KOPT-K1 (cell line): ENCODE data around the gene SLC22A3.
"Not testable (repeated sequence)": the region's sequence is repeated elsewhere in the genome, so short reads cannot be mapped to it uniquely, and the experiment has no call there.

Source experiments
- H3K27ac ChIP-seq: fragments of 200-600 bp; sonication (generic); 2 replicates; pipeline ENCODE4 v1.5.1; 2016; ENCODE audit warnings: antibody characterized with exemption, mild to moderate bottlenecking, low read depth, low read length; ENCODE audit not compliant: poor library complexity, severe bottlenecking
- H3K36me3 ChIP-seq: fragments of 200-600 bp; sonication (generic); 2 replicates; pipeline ENCODE4 v1.5.1; 2017; ENCODE audit warnings: antibody characterized with exemption, mild to moderate bottlenecking, low read length, moderate library complexity; ENCODE audit not compliant: insufficient read depth
- H3K9me3 ChIP-seq: fragments of 200-600 bp; sonication (generic); 2 replicates; pipeline ENCODE4 v1.5.1; 2017; ENCODE audit warnings: antibody characterized with exemption, low read length, mild to moderate bottlenecking; ENCODE audit not compliant: insufficient read depth, poor library complexity, severe bottlenecking

SLC22A3 gene

DNA sequence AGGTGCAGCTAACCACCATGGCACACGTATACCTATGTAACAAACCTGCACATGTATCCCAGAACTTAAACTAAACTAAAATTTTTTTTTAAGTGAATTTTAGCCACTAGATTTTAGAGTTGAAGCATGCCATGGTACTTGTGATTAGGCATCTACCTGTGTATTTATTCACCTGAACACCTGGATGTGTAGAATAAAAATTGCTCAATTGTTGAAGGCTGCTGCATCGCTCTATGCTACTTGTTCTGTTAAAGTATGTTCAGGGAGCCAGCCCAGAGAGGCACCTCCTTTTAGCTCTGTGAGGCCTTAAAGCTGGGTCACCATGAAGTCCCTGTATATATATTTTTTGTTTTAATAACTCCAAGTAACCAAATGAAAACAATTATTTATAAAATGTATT is 28.3 kb downstream of the SLC22A3 start:
- H3K36me3 ChIP-seq, result no peaks in the 10 kb centered on the region
- H3K9me3 ChIP-seq, result no peaks in the 10 kb centered on the region

GRCh38 chr6:160378218-160378617 is 30.0 kb downstream of the SLC22A3 start:
- H3K27ac ChIP-seq, result no peak overlapping the region
- no peaks in the 10 kb centered on the region for H3K9me3 ChIP-seq
- no peaks in the 10 kb centered on the region for H3K36me3 ChIP-seq

More for the DNA sequence above, 28.3 kb downstream of the SLC22A3 start:
- no peak overlapping the region for H3K27ac ChIP-seq

- Histone ChIP-seq H3K27ac (no peak overlapping the region), H3K36me3 (no peaks in the 10 kb centered on the region), H3K9me3 (no peaks in the 10 kb centered on the region)
Measured at GRCh38 chr6:160378882-160379281, 30.7 kb downstream of the SLC22A3 start.

DNA sequence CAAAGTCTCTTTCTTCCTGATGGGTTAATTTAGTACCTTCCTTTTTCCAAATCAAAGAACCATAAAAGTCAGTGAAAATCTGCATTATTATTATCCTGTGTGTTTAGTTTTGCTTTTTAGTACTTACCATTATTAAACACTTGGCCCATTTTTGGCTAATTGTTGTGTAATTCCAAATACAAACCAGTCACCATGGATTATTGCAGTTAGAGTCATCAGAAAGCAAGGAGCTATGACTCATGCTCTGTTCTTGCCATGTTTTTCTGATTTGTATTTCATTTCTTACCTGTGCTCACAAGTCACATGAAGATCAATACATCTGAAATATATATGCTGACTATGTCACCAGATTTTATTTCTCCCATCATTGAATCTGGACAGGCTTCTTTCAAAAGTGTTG is 31.3 kb downstream of the SLC22A3 start:
- H3K27ac ChIP-seq, result no peak overlapping the region
- no peaks in the 10 kb centered on the region for H3K9me3 ChIP-seq
- no peaks in the 10 kb centered on the region for H3K36me3 ChIP-seq

- Histone ChIP-seq H3K27ac (no peak overlapping the region), H3K36me3 (no peaks in the 10 kb centered on the region), H3K9me3 (no peaks in the 10 kb centered on the region)
Measured at GRCh38 chr6:160382946-160383345, 34.8 kb downstream of the SLC22A3 start.

GRCh38 chr6:160386869-160387530 is 38.8 kb downstream of the SLC22A3 start:
- no peaks in the 10 kb centered on the region for H3K9me3 ChIP-seq
- no peaks in the 10 kb centered on the region for H3K36me3 ChIP-seq
- H3K27ac ChIP-seq, result no peak overlapping the region

- no peaks in the 10 kb centered on the region for H3K36me3 ChIP-seq
- H3K27ac ChIP-seq, result no peak overlapping the region
- no peaks in the 10 kb centered on the region for H3K9me3 ChIP-seq
Measured at GRCh38 chr6:160387916-160388643, 39.9 kb downstream of the SLC22A3 start.

GRCh38 chr6:160388922-160389321 is 40.7 kb downstream of the SLC22A3 start:
- Histone ChIP-seq H3K9me3 (no peaks in the 10 kb centered on the region), H3K36me3 (no peaks in the 10 kb centered on the region), H3K27ac (no peak overlapping the region)

DNA sequence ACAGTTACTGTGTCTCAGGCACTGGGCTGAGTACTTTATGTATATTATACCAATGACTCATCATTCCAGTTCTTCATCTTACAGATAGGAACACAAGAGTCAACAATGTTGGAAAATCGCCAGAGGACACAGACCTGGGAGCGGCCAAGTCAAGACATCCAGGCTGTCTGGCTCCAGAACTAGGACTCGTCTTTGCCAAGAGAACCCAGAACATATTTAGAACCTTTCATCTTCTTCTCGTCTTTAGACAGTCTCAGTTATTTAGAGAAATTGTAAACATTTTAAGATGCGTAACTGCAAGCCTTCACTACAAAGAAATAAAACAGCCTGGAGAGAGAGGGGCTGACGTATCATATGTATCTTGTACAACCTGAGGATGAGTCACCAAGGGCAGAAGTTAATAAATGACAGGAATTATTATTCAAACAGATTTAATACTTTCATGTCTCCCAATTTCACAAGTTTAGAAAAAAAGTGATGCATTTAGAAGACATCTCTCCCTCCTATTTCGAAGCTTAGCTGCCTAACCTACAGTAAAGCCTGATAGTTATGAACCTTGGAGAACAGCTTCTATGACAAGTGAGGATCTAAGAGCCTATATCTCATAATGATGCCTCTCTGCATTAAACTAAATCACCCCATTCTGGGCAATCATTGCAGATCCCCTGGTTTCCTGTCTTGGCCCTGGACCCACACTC is 43.4 kb downstream of the SLC22A3 start:
- no peak overlapping the region for H3K27ac ChIP-seq
- H3K36me3 ChIP-seq, result no peaks in the 10 kb centered on the region
- no peaks in the 10 kb centered on the region for H3K9me3 ChIP-seq

DNA sequence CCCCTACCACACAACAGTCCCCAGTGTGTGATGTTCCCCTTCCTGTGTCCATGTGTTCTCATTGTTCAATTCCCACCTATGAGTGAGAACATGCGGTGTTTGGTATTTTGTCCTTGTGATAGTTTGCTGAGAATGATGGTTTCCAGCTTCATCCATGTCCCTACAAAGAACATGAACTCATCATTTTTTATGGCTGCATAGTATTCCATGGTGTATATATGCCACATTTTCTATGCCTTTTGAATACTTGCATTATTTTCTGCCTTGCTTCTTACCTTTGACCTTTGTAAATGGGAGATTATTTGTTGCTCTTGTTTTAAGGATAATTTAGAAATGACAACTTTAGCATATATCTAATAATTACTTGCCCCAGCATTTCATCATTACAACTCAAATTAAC is 45.3 kb downstream of the SLC22A3 start:
- not testable (repeated sequence) for H3K27ac ChIP-seq, H3K9me3 ChIP-seq, H3K36me3 ChIP-seq

DNA sequence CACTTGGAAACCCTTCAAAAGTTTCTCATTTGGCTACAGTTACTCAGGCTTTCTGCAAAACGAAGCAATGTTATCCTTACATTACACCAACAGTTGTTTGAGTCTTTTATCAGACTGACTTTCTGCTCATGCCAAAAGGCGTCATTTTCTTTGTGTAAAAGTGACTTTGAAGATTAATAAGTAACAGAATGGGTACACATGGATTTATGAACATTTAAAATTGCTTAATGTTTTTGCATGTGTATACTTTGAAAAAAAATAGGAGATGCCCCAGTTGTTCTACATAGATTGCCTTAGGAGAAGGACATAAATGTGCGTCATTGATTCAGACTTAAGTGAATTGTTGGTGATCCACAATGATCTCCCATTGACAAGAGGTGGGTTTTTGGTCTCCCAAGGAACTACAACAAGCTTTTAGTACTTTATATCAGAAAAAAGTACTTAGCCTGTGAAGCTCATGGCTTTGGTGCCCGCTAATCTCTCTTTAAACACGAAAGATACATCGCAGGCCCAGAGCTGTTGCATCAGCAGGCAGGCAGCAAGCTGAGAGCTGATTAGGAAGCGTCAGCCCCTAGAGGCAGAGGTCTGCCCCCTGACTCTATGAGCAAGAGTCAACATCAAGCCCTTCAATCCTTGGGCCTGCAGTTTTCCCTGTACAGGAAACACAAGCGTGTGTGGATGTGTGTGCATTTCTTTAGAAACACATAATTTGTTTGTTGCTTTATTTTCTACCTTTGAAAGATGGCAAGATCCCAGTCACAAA is 45.9 kb downstream of the SLC22A3 start:
- Histone ChIP-seq H3K27ac (no peak overlapping the region), H3K9me3 (no peaks in the 10 kb centered on the region), H3K36me3 (no peaks in the 10 kb centered on the region)

GRCh38 chr6:160394654-160395035 is 46.5 kb downstream of the SLC22A3 start:
- Histone ChIP-seq H3K9me3 (no peaks in the 10 kb centered on the region), H3K27ac (no peak overlapping the region), H3K36me3 (no peaks in the 10 kb centered on the region)

GRCh38 chr6:160395187-160395586 is 47.0 kb downstream of the SLC22A3 start:
- Histone ChIP-seq H3K27ac (no peak overlapping the region), H3K36me3 (no peaks in the 10 kb centered on the region), H3K9me3 (no peaks in the 10 kb centered on the region)

DNA sequence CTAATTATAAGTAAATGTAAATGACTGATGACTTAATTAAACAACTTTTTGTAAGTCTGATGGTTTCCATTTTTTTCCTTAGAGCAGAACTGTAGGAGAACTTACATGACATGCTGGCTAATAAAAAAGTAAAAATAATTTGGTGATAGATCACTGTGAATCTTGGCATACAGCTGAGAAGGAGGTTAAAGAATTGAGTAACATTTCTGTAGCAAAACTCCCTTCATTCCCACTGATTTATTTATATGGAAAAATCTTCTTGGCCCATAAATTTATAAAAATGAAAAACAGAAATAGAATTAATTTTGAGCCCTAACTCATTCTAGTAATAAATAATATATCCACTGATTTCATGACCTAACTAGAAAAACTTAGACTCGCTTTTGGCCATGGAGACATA is 48.1 kb downstream of the SLC22A3 start:
- Histone ChIP-seq H3K27ac (no peak overlapping the region), H3K9me3 (no peaks in the 10 kb centered on the region), H3K36me3 (no peaks in the 10 kb centered on the region)

GRCh38 chr6:160398674-160399271 is 50.6 kb downstream of the SLC22A3 start:
- Histone ChIP-seq H3K9me3 (no peaks in the 10 kb centered on the region), H3K27ac (no peak overlapping the region), H3K36me3 (no peaks in the 10 kb centered on the region)
